ENCODE data around the gene ABCD3. TPM values are rescaled to one million over a fixed set of nuclear protein-coding genes. Genes with fewer than 3 reads are reported as not detected.

Gene ABCD3
- polyA plus RNA-seq, 3 donors, result 7.8 to 24.9 (median 21.0) TPM

- Histone ChIP-seq H3K4me3 (replicated peaks in 1 of 3; ENCODE audit: low read depth in 2 of 3, low read length in 3 of 3) (peak overlapping the region; percentile 72 to 89 (median 83)), H3K9ac (ENCODE audit: insufficient read depth, low read length, poor library complexity, severe bottlenecking) (peak overlapping the region; percentile 83), H3K27ac (ENCODE audit: low read depth in 1 of 2, low read length in 2 of 2) (peak overlapping the region in 1 of 2 donors; percentile 81), H3K4me2 (replicated peaks; ENCODE audit: extremely low read depth, low read length, poor library complexity, severe bottlenecking) (peak overlapping the region; percentile 91), H3K27me3 (ENCODE audit: control insufficient read depth in 2 of 2, insufficient read depth in 2 of 2, low read length in 2 of 2) (peaks cover 3 to 7% of the 10 kb centered on the region in 2 donors), H3K4me1 (ENCODE audit: control insufficient read depth in 1 of 2, insufficient read depth in 2 of 2, low read length in 2 of 2) (peaks cover 23 to 37% of the 10 kb centered on the region in 2 donors), H3K9me3 (replicated peaks in 1 of 2; ENCODE audit: control insufficient read depth in 1 of 2, insufficient read depth in 1 of 2, low read length in 2 of 2) (no peaks in the 10 kb centered on the region), H3K79me2 (ENCODE audit: insufficient read depth, low read length) (peaks cover 11% of the 10 kb centered on the region), H4K20me1 (ENCODE audit: insufficient read depth, low read length) (no peaks in the 10 kb centered on the region), H2AFZ (ENCODE audit: insufficient read depth, low read depth, low read length, poor library complexity, severe bottlenecking) (peak overlapping the region; percentile 92), H3K36me3 (replicated peaks in 1 of 2; ENCODE audit: control insufficient read depth in 1 of 2, insufficient read depth in 2 of 2, low read length in 2 of 2) (no peaks in the 10 kb centered on the region)
- H3K36me3 Mint-ChIP-seq, result peaks cover 6 to 16% of the 10 kb centered on the region in 2 donors
- peak overlapping the region; percentile 80 to 95 (median 92) for H3K27ac Mint-ChIP-seq
- peak overlapping the region; percentile 90 to 95 for H3K4me3 Mint-ChIP-seq
- no peak for TF ChIP-seq CTCF (IDR thresholded peaks at IDR 0.05)
- WGBS (ENCODE audit: insufficient coverage), result 0% methylated on average over 23 of the region's 26 CpGs
- H3K4me1 Mint-ChIP-seq, result peaks cover 41% of the 10 kb centered on the region
- intact Hi-C loops (cut with micrococcal nuclease), result loop anchor here (5.0 to 10.0 kb wide), 3 partner anchors 53 to 250 kb away; no protein-coding TSS in a partner anchor
- peaks cover 0 to 11% (median 5%) of the 10 kb centered on the region in 3 donors for H3K27me3 Mint-ChIP-seq (ENCODE audit: low read depth in 3 of 3)
- DNase-seq, result peak in 2 of 3 donors; percentile 10 to 47
- peaks cover 0 to 7% (median 0%) of the 10 kb centered on the region in 7 donors for H3K9me3 Mint-ChIP-seq
Observed at GRCh38 chr1:94542088-94542870, 124.1 kb downstream of the ABCD3 start.

- Mint-ChIP-seq H3K9me3 (peaks cover 0 to 7% (median 0%) of the 10 kb centered on the region in 7 donors), H3K27ac (peak overlapping the region in 5 of 7 donors; percentile 37 to 95 (median 92)), H3K36me3 (peaks cover 5 to 16% of the 10 kb centered on the region in 2 donors), H3K4me1 (peaks cover 41% of the 10 kb centered on the region), H3K27me3 (ENCODE audit: low read depth in 3 of 3) (peaks cover 0 to 10% (median 5%) of the 10 kb centered on the region in 3 donors), H3K4me3 (peak overlapping the region; percentile 90 to 95)
- peaks cover 11% of the 10 kb centered on the region for H3K79me2 ChIP-seq (ENCODE audit: insufficient read depth, low read length)
- DNase-seq, result peak in 2 of 3 donors; percentile 12 to 38
- H3K4me1 ChIP-seq (ENCODE audit: control insufficient read depth in 1 of 2, insufficient read depth in 2 of 2, low read length in 2 of 2), result peaks cover 23 to 37% of the 10 kb centered on the region in 2 donors
- H4K20me1 ChIP-seq (ENCODE audit: insufficient read depth, low read length), result no peaks in the 10 kb centered on the region
- intact Hi-C loops (cut with micrococcal nuclease), result loop anchor here (5.0 to 10.0 kb wide), 3 partner anchors 52 to 249 kb away; no protein-coding TSS in a partner anchor
- H3K4me3 ChIP-seq (replicated peaks in 1 of 3; ENCODE audit: low read depth in 2 of 3, low read length in 3 of 3), result peak overlapping the region; percentile 72 to 89 (median 83)
- H2AFZ ChIP-seq (ENCODE audit: insufficient read depth, low read depth, low read length, poor library complexity, severe bottlenecking), result peak overlapping the region; percentile 92
- H3K27me3 ChIP-seq (ENCODE audit: control insufficient read depth in 2 of 2, insufficient read depth in 2 of 2, low read length in 2 of 2), result peaks cover 3 to 7% of the 10 kb centered on the region in 2 donors
- H3K27ac ChIP-seq (ENCODE audit: low read depth in 1 of 2, low read length in 2 of 2), result peak overlapping the region in 1 of 2 donors; percentile 81
- no peak for TF ChIP-seq CTCF (IDR thresholded peaks at IDR 0.05)
- H3K4me2 ChIP-seq (replicated peaks; ENCODE audit: extremely low read depth, low read length, poor library complexity, severe bottlenecking), result peak overlapping the region; percentile 91
- no peaks in the 10 kb centered on the region for H3K36me3 ChIP-seq (replicated peaks in 1 of 2; ENCODE audit: control insufficient read depth in 1 of 2, insufficient read depth in 2 of 2, low read length in 2 of 2)
- no peaks in the 10 kb centered on the region for H3K9me3 ChIP-seq (replicated peaks in 1 of 2; ENCODE audit: control insufficient read depth in 1 of 2, insufficient read depth in 1 of 2, low read length in 2 of 2)
- WGBS (ENCODE audit: insufficient coverage), result 0% methylated on average over 1 of the region's 1 CpG
- H3K9ac ChIP-seq (ENCODE audit: insufficient read depth, low read length, poor library complexity, severe bottlenecking), result no peak overlapping the region
Observed at GRCh38 chr1:94543001-94543400, 124.8 kb downstream of the ABCD3 start.
